Activated naive CD4-positive, alpha-beta T cell treated with Interleukin-2 at 50 U/mL for 16 hours (primary cell): Measurements from ENCODE around the gene SBK2.
"Not testable (repeated sequence)": the region's sequence is repeated elsewhere in the genome, so short reads cannot be mapped to it uniquely, and the experiment has no call there.

Experiments used
- DNase-seq: peaks from one replicate; pipeline ENCODE4 v3.0.0-alpha.2; 2020

Gene SBK2, protein sequence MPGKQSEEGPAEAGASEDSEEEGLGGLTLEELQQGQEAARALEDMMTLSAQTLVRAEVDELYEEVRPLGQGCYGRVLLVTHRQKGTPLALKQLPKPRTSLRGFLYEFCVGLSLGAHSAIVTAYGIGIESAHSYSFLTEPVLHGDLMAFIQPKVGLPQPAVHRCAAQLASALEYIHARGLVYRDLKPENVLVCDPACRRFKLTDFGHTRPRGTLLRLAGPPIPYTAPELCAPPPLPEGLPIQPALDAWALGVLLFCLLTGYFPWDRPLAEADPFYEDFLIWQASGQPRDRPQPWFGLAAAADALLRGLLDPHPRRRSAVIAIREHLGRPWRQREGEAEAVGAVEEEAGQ

DNA sequence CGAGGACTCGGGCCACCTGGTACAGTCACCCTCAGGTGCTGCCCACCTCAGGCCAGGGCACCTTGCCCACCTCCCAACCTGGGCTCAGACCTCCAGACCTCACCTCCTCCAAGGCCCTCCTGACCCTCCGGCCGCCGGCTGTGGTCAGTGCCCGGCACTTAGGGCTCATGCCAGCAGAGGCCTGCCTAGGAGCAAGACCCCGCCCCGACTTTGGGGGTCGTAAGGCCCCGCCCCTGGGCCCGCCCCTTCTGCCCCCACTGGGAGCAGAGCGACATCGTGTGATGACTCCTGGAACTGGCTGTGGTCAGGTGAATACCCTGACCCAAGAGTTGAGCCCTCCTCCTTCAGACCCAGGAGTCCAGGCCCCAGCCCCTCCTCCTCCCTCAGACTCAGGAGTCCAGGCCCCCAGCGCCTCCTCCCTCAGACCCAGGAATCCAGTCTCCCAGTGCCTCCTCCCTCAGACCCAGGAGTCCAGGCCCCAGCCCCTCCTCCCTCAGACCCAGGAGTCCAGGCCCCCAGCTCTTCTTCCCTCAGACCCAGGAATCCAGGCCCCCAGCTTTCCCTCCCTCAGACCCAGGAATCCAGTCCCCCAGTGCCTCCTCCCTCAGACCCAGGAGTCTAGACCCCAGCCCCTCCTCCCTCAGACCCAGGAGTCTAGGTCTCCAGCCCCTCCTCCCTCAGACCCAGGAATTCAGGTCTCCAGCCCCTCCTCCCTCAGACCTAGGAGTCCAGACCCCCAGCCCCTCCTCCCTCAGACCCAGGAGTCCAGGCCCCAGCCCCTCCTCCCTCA lies at the start of gene SBK2:
SBK2 (minus strand) TSS at position 183 of the 790 bp plus-strand sequence. CDS start 839 bp downstream, outside the sequence.
- DNase-seq: no peak

DNA sequence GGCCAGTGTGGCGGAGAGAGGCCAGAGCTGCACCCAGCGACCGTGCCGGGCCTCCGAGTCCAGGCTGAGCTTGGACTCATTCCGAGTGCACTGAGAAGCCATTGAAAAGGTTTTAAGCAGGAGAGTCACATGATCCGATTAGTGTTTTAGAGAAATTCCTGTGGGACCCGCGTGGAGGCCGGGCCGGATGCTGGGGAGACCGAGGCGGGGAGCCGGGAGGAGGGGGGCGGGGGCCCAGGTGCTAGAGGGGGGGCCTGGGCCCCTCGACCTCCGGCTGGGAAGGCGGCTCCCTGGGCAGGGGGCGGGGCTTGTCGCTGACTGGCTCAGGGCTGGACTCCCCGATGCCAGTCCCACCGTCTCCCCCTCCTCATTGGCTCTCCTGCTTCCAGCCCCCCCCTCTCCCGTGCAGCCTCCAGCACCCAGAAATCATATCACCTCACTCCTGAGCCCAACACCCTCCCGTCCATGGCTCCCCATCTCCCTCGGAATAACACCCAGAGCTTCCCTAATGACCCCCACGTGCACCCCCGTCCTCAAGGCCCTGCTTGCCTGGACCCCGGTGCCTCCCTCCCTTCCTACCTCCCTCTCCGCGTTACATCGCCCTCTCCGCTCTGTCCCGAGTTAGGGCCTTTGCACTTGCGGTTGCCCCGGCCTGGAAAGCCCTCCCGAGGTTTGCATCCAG lies 48.9 kb upstream of the SBK2 start:
- peak; percentile 54 for DNase-seq

DNA sequence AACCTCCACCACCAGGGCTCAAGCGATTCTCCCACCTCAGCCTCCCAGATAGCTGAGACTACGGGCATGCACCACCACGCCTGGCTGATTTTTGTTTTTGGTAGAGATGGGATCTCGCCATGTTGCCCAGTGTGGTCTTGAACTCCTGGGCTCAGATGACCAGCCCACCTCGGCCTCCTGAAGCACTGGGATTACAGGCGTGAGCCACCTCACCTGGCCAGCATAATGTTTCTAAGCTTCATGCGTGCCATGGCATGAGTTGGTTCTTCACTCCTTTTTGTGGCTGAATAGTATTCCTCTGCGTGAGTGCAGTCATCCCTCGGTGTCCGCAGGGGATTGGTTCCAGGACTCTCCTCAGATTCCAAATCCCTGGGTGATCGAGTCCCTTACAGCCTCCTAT lies 47.9 kb upstream of the SBK2 start:
- no peak for DNase-seq

DNA sequence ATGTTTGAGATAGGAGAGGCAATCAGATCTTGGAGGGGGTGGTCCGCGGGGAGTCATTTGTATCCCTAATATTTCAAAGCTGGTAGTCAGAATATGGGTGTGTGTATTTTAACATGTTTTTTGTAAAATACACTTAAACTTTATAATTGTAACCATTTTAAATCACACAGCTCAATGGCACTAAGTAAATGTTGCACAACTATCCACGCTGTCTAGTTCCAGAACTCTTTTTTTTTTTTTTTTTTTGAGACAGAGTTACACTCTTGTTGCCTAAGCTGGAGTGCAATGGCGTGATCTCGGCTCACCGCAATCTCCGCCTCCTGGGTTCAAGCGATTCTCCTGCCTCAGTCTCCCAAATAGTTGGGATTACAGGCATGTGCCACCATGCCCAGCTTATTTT lies 47.0 kb upstream of the SBK2 start:
- DNase-seq: not testable (repeated sequence)

DNA sequence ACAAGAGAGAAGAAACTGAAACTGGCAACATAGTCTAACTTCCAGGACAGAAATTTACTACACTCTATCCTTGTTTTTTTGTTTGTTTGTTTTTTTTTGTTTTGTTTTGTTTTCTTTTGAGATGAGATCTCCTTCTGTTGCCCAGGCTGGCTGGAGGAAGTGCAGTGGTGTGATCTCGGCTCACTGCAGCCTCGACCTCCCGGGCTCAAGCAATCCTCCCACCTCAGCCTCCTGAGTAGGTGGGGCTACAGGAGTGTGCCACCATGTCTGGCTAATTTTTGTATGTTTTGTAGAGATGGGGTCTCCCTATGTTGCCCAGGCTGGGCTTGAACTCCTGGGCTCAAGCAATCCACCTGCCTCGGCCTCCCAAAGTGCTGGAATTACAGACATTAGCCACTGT lies 45.4 kb upstream of the SBK2 start:
- DNase-seq: not testable (repeated sequence)

DNA sequence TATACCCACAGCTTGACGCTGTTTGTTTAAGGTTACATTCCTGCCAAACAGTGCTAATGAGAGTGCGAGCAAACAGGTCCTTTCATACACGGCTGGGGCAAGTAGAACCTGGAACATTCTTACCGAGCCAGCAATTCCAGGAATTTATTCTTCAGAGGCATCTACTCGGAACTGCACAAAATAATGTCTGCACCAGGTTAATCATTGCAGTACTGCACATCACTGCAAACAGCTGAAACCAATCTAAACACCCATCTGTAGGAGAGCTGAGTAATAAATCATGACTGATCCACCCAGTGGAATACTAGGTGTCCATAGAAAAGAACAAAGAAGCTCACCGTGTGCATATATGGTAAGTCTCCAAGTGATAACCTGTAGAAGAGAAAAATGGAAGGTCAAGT lies 44.9 kb upstream of the SBK2 start:
- DNase-seq: no peak

DNA sequence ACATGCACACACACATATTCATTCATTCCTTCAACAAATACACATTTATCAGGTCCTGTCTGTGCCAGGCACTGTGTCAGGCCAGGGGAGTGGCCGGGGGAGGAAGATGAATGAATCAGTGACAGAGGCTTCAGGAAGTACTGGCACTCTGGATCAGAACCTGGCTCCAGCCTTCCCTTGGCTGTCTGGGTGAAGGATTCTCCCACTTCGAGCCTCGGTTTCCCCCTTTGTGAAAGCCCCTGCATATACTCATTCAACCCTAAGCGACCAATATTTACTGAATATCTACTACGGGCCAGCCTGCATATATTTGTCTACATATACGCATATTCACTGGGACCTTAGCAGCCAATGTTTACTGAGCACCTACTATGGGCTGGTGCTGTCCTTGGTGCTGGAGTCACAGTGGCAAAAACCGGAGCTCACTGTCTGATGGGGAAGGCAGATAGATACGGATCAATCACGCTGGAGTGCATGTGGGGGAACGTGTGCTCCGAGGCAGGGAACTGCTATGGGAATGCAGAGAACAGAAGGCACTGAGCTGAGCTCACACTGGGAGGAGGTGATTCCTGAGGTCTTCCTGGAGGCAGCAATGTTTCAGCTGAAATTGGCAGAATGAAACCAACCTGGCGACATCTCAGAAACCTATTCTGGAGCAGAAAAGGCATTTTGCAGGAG lies 44.4 kb upstream of the SBK2 start:
- no peak for DNase-seq

DNA sequence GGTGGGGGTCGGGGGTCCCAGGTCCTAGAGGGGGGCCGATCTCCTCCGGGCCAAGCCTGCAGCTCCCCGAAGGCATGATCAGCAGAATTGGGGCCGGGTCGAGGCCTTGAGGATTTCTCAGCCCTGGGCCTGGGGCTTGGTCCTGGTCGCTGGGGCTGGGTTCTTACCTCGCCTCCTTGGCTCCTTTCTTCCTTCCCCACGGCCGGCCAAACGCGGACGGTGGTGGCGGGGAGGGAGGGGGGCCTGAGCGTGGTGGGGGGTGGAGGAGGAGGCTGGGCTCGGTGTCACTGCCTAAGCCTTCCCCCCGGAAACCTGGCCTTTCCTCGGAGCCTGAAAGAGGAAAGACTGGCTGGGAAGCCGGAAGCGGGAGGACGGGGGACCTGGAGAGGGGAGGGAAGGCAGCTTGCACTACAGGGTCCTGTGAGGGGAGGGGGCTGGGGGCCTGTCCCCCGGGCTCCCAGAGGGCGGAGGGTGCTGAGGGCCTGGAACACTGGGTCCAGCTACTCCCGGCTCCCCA lies 43.8 kb upstream of the SBK2 start, which contains the start of gene ZNF579:
ZNF579 (minus strand) TSS at position 221 of the 517 bp plus-strand sequence. CDS start 1,209 bp downstream, outside the sequence.
- DNase-seq: peak; percentile 84

DNA sequence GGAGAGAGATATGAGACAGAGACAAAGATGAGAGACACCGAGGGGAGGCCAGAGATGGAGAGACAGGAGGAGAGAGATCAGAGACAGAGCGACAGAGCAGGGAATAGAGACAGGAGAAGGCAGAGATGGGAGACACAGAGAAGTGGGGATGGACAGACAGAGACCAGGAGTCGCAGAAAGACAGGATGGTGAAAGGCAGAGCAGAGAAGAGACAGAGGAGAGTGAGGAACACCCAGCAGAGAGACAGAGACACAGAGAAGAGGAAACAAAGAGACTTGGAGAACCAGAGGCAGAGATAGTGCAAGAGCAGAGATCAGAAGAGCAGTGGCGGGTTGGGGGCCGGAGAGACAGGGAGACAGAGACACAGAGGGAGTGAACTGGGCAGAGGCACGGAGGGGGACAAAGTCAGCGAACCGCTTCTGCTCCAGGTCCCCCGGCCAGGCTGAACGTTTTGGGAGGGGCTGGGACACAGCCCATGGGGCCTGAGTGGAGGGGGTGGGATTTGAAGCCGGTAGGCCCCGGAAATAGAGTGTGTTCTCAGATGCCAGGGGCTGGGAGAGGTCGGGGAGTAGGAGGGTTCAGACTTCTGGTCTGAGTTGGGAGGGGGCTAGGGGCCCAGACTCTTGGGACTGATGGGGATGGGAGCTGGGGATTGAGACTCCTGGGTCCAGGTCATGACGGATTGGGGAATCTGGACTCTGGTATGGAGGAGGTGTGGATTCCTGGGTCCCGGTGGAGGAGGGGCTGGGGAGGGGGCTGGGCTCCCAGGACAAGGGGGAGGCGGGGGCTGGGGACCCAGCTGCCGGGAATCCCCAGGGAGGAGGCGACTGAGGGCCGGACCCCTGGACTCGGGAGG lies 43.1 kb upstream of the SBK2 start:
- peak; percentile 5 for DNase-seq

DNA sequence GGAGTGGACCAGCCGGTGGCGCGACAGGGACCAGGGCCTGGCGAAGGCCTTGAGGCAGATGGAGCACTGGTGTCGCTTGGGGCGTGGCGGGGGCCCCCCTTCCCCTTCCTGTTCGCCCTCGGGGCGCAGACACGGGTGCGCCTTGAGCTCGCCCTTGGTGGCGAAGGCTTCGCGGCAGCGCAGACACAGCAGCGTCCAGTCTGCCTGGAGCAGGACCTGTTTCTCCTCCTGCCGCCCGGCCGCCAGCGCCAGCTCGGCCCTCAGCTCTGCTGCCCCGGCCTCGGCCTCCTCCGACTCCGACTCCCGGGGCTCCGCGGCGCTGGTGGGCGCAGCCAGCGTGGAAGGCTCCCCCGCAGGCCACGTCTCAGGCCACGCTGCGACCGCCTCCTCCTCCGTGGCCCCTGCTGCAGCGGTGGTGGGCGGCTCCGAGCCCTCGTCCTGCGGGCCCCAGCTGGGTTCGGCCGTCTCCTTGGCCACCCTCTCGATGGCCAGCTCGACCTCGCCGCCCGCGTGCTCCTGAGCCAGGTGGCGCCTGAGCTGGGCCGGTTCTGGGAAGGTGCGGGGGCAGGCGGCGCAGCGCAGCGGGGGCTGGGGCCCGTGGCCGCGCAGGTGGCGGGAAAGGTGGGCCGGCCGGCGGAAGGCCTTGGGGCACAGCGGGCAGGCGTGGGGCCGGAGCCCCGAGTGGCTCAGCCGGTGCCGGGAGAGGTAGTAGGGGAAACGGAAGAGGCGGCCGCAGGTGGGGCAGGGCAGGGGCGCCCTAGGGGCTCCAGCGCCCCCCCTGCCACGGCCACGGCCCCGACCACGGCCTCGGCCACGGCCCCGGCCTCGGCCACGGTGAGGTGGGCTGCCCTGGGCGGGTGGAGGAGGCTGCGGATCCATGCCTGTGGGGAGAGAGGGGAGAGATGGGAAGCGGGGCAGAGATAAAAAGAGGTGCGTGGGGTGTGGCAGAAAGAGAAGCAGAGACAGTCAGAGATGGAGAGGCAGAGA lies 42.1 kb upstream of the SBK2 start:
- DNase-seq: no peak

DNA sequence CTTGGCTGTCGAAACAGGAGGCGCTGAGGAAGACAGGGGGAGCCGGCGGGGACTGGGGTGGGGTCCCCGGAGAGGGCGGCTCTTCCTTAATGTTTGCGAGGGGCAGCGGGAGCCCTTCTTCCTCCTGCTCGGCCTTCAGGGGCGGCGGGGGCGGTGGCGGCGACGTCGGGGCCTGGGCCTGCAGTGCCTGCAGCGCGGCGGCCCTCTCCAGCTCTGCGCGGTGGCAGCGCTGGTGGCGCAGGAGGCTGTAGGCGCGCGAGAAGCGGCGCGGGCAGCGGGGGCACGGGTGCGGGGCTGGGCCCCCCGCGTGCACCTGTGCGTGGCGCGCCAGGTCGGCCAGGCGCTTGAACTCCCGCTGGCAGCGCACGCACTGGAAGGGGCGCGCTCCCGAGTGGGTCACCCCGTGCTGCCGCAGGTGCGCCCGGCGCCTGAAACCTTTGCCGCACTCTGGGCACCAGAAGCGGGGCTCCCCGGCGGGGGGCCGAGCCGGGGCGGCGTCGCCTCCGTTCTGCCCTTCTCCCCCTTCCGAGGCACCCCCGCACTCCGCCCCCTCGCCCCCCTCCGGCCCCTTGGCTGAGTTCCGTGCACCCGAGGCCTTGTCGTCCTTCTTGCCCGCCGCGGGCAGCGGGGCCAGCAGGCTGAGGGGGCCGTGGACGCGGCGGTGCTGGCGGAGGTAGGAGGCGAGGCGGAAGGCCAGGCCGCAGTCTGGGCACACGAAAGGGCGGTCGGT lies 41.3 kb upstream of the SBK2 start:
- no peak for DNase-seq

DNA sequence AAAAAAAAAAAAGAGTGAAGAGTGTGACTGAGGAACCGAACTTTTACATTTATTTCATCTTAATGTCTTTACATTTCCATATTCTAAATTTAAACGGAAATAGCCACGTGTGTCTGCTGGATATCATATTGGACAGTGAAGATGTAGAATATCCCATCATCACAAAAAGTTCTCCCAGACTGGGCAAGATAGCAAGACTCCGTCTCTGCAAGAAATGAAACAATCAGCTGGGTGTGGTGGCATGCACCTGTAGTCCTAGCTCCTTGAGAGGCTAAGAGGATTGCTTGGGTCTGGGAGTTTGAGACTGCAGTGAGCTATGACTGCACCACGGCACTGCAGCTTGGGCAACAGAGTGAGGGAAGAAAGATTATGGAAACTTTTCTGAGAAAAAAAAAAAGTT lies 39.8 kb upstream of the SBK2 start:
- no peak for DNase-seq

DNA sequence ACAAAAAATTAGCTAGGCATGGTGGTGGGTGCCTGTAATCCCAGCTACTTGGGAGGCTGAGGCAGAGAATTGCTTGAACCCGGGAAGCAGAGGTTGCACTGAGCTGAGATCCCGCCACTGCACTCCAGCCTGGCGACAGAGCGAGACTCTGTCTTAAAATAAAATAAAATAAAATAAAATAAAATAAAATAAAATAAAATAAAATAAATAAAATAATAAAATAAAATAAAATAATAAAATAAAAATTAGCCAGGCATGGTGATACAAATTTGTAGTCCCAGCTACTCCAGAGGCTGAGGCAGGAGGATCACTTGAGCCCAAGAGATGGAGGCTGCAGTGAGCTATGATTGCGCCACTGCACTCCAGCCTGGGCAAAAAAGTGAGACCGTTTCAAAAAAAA lies 37.0 kb upstream of the SBK2 start:
- not testable (repeated sequence) for DNase-seq

DNA sequence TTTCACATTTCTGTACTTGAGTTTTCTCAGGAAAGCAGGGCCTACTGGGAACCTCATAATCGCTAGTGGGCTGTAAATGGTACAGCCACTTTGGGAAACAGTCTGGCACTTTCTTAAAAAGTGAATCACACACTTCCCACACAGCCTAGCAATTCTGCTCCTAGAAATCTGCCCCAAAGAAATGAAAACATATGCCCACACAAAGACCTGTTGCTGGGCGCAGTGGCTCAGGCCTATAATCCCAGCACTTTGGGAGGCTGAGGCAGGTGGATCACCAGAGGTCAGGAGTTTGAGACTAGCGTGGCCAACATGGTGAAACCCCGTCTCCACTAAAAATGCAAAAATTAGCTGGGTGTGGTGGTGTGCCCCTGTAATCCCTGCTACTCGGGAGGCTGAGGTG lies 32.5 kb upstream of the SBK2 start:
- not testable (repeated sequence) for DNase-seq

DNA sequence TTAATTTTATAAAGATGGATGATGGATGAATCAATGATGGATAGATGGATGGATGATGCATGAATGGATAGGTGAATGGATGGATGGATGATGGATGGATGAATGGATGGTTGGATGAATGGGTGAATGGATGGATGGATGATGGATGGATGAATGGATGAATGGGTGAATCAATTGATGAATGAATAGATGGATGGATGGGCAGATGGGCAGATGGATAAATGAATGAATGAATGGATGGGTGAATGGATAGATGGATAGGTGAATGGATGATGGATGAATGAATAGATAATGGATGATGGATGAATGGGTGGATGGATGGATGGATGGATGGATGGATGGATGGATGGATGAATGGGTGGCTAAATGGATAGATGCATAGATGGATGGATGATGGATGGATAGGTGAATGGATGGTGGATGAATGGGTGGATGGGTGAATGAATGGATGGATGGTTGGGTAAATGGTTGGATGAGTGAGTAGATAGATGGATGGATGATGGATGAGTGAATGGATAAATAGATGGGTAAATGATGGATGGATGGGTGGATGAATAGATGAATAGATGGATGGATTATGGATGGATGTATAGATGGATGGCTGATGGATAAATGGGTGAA lies 30.9 kb upstream of the SBK2 start:
- DNase-seq: no peak

DNA sequence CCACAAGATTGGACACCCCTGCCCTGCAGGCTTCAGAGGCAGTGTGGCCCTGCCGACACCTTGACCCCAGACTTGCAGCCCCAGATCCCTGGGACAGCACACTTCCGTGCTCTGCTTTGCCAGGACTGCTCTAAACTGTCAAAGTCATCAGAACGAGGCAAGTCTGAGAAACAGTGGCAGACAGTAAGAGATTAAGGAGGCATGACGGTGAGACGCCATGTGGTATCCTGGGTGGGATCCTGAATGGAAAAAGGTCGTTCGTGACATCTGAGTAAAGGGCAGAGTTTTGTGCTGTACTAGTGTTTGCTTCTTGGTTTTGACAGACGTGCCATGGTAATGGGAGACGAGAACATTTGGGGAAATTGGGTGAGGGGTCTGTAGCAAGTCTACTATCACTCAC lies 29.9 kb upstream of the SBK2 start:
- no peak for DNase-seq

DNA sequence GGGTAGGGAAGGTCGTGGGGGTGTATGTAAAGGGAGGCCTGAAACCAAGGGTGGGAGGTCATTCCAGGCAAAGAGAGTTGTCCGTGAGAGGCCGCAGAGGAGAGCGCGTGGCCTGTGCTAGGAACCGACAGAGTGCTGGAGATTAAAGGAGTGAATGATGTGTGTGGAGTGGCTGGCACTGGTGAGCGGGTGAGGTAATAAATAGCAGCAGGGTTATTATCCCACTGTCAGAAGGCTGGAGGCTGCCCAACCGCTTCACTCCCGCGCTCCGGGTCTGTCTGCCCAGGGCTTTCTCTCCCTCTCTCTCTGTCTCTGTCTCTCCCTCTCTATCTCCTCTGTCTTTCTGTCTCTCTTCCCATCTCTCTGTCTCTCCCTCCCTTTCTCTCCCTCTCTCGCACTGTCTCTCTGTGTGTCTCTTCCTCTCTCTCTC lies 26.3 kb upstream of the SBK2 start:
- DNase-seq: no peak

DNA sequence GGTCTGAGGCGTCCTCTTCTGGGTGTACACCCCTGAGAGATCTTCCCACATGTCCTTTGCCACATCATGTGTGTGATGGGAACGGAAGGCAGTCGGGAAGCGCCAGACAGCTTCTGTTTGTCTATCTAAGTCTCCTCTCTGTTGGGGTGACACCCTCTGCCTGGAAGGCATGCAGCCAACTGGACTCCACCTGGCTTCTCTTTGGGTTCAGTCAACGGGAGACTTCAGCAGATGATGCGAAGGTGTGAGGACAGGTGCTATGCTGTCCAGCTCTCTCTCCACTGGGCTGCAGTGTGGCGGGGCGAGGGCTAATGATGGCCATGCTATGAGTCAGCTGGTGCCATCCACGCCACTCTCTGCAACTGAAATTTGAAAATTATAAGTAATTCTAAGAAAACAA lies 22.8 kb upstream of the SBK2 start:
- DNase-seq: no peak

DNA sequence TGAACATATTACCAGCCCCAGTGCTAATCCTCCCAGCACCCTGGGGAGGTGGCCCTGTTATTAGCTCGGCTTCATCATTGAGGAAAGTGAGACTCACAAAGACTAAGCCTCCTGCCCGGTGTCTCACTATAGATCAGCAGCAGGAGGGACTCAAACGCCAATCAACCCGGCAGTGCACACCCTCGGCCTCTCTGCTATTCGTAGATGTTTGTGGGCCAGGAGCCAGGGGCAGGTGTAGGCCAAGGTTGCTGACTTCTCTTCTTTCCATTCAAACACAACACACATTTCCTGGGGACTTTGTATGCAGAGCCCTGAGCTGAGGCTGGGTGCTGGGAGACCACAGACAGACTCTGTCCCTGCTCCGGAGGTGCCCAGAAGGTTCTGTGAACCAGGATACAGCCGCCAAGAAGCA lies 17.8 kb upstream of the SBK2 start:
- no peak for DNase-seq
